Stimulated activated CD8-positive, alpha-beta memory T cell treated with anti-CD3 and anti-CD28 coated beads, Interleukin-12 subunit alpha, Interleukin-12 subunit beta, amount 100 ng/mL, for 4 hours (primary cell): Measurements from ENCODE around the gene ADAM12.

Source experiments
- DNase-seq: peaks from one replicate; pipeline ENCODE4 v3.0.0-alpha.2; 2020; ENCODE audit warnings: low read depth

The ADAM12 gene

DNA sequence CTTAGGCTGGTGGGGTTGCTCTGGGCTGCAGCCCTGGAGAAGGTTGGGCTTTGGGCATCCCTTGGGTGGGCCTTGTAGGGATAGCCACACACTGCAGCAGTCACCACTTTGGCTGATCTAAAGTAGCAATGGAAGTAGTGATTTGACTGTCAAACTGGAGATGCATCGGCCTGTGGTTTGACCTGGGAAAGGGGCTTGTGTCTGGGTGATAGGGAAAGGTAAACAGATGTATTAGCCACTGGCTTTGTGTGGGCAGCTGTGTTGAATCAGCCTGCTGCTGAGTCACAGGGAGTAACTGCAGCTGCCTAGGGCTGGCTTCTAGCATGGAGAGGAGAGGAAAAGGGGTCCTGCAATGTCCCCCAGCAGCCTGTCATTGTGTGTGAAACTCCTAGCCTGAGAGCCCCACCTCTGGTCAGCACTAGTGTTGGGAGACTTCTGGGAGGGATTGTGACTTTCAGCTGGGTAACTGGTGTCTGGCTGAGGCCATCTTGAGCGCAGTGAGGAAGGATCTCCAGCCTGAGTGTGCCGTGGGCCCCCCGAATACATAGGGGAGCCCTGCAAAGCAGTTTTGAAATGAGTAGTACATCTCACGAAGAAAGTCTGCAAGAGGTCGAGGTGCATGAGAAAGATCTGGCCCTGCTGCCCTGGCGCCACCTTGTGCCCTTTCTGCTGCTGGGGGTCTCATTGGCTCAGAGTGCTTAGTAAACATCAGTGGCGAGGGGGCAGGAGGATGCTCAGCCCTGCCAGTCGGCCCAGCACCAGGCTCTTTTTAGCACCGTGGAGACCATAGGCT is 374.6 kb downstream of the ADAM12 start:
- DNase-seq = no peak

DNA sequence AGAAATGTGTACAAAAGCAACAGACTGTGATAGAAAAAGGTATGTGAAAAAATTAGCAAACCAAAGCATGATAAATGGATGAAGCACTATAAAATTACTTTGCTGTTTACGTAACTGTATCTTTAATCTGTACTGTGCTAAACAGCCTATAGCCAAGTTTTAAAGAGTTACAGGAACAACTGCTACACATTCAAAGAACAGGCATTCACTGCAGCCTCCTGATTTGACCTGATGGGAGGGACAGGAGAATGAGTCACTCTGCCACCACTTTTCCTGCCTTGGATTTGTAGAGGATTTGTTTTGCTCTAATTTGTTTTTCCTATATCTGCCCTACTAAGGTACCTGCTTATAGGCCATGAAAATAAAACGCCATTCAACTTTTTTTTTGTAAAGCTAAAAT is 375.8 kb downstream of the ADAM12 start:
- no peak for DNase-seq

DNA sequence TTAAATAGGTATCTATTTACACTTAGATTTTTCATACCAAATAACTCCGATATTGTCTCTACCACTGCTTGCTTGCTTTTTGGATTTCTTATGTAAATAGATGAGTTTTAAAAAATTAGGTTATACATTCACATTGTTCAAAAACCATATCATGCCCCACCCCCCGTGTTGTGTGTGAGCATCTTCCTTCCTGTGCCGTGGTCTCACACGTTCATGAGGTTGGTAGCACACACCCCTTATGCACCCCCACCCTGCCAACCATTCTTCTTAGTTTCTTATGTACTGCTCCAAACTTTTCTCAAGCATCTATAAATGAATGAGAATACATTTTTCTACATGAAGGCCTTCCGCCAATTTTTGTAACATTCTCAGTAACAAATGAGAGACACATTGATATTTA is 376.3 kb downstream of the ADAM12 start:
- DNase-seq = no peak

DNA sequence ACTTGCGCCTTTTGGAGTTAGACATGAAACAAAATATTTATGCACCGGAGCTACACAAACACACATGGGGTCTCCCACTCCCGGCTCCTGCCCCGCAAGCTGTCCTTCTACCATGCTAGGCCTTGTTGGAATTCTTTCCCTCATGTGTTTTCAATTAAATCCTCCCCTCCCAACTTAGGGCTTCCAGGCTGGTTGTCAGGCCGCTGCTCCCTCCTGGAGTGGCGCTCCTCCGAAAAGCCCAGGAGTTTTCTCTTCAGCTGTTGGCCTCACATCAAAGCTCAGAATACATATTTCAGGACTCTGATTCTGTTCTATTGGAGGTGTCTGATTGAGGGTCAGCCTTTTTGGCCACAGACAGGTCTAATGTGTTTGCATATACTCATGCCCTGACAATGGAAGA is 378.6 kb downstream of the ADAM12 start:
- no peak for DNase-seq

DNA sequence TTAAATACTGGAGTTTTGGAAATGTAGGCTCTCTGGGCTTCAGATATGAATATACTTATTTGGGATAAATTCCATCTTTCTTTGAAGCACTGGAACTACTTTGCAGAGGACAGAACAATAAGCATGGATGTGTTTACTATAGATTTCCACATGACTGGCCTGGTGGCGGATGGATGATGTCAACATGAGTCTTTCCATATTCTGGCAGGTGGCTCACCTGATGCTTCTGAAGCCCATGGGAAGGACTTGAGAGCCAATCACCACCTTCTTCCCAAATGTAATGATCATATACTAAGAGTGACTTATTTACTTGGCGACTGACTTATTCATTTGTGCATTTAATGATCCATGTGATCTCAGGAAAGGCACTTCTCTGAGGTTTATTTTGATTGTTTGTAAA is 381.4 kb downstream of the ADAM12 start:
- DNase-seq = no peak

DNA sequence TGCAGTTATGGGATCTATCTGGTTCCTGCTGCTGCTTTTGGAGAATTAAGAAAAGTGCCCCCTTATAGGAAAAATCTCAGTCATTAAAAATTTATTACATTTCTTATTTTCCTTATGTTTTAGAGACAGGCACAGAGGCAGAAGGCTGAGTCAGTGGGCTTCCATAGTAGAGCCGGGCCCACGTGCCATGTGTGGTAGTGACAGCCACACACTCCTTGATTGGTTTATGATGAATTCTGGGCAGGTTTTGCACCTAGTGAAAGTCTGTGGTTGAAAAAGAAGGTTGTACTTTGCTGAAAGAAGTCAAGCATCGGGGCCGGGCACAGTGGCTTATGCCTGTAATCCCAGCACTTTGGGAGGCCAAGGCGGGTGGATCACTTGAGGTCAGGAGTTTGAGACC is 382.0 kb downstream of the ADAM12 start:
- DNase-seq = no peak

DNA sequence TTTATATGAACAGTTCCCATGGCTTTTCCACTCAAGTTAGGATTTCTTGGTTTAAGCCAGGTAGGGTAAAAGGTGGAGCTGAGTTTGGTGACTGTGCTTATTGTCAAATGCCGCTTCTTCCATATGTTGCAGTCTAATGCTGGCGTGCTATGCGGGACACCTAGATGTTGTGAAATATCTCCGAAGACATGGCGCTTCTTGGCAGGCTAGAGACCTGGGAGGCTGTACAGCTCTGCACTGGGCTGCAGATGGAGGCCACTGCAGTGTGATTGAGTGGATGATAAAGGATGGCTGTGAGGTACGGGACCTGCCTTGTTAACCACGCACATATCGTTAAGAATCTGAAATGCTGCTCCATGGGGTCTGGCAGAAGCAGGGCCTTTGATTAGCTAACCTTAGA is 383.5 kb downstream of the ADAM12 start:
- no peak for DNase-seq

DNA sequence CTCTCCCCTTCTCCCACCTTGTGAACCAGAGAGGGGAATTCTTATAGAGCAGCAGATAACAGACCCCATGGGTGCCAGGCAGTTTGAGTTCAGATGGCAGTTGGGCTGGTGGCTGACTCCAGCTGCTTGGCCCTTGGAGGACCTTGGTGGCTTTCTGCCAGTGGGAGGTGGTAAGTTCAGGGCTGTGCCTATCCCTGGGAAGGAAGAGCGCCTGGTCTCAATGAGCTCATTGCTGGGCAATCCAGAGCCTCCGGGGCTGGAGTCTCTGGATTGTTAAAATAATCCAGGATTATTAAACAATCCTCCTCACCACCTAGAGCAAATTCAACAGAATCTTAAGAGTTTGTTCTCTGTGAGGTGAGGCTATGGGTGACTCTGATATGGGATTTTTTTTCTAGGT is 386.7 kb downstream of the ADAM12 start:
- no peak for DNase-seq

DNA sequence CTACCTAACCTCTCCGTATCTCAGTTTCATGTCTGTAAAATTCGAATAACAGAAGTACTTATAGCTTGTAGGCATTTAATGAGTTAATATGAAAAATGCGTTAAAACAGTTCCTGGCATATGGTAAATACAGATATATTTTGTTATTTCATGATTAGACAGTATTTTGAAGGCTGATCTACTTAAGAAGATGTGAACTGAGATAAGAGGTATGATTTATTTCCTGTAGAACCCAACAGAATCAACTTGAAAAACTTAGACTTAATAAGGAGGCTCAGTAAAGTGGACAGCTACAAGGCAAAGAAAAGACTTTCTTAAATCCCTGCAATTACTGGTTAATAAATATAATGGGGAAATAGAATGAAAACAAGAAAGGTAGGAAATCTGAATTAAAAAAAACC is 388.6 kb downstream of the ADAM12 start:
- DNase-seq = no peak

DNA sequence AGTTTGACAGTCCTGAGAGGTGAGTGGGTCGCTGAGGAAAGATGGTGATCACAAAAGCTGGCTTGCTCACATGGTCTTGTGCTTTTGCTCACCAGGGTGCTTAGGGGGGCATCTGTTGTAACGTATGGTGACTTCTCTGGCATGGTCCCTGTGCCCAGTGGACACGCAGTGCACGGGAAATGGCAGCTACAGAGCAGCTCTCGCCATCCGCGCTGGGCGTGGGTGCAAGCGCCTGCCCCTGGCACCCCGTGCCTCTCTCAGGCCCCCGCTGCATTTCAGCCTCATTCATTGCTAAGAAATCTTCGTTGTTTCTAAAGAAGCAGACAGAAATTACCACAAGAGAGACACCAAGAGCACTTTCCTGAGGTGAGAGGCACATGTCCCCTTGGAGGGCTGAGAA is 390.7 kb downstream of the ADAM12 start:
- no peak for DNase-seq

DNA sequence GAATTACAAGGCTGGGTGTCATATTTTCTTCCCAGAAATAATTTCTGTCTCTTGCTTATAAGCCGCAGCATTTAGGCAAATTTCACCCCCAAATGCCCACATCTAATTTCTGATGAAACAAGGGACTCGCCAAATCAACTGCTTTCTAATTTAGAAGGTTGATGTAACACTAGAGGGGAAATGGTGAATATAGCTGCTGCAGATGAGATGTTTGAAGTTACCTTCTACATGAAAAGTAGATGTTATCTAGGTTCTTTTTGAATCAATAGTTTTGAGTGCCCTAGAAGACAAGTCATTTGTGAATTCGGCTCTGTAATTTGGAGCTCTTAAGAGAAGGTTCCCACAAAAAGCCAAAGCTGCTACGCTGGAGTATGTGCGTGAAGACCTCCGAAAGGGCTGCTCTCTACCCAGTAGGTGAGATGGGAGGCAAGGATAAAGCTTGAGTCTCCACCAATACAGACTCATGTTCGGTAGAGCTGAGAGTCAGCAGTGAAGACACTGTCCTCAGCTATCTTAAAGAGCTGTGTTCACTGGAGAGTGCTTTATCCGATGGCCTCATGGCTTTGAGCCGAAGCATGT is 392.5 kb downstream of the ADAM12 start:
- DNase-seq = no peak

DNA sequence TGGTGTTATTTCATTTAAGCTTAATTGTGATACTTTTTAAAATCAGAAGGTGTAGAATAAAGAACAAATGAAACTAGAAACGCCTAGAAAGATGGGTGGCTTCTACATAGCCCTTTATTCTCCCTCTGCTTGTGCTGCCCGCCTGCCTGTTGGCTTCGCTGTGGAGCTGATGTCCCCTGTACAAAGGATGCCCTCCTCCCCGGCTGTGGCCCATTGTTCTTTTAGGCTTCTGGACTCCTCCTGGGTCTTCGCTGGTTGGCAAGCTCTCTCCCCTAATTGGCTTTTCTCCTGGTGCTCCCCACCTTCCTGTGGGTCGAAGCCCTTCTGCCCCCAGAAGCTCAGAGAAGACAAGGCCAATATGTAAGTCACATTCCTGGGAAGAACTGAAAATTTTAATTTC is 393.7 kb downstream of the ADAM12 start:
- DNase-seq = no peak

DNA sequence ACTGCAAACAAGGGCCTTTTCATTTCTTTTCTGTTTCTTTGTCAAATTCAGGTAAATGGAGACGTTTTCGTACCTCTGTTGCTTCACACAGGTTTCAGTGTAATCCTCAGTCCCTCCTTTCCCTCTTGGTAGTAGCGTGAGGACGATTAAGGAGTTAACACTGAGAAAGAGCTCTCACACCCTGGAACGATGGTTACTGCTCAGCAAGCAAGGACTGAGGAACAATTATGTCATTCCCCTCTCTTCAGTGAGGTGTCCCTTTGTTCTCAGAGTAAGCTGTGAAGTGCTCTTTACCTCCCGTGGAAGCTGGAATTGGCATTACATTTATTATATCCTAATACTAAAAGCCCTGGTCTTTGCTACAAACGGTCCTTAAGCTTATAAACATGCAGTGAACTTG is 396.0 kb downstream of the ADAM12 start:
- no peak for DNase-seq

DNA sequence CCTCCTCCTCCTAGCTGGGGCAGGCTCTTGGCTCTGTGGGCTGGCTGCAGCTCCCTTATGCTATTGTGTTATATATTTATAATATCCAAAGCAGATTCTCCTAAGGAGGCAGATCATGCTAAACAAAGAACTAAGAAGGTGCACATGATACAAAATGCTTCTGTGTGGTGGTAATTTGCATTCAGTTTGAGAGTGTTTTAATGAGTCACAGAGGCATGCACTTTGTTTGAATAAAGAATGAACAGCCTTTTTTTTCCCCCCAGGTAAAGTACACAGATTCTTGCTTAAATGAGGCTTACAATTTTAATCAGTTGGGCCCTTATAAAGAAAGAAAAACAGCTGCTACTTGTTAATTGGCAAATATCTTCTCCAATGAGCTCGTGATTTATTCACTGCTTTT is 396.9 kb downstream of the ADAM12 start:
- no peak for DNase-seq

DNA sequence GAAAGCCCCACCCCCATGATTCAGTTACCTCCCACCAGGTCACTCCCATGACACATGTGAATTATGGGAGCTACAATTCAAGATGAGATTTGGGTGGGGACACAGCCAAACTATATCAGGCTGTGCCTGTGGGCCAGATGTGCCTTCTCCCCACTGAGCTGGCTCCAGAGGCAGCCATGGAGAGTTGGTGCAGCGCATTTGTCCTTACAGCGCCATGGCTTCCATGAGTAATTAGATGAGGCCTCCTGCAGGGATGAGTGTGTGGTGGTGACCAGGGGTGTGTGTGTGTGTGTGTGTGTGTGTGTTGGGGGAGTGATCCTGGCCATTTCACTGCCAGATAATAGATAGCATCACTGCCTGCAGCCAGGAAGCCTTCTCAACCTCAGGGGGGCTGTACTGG is 397.3 kb downstream of the ADAM12 start:
- DNase-seq = no peak

DNA sequence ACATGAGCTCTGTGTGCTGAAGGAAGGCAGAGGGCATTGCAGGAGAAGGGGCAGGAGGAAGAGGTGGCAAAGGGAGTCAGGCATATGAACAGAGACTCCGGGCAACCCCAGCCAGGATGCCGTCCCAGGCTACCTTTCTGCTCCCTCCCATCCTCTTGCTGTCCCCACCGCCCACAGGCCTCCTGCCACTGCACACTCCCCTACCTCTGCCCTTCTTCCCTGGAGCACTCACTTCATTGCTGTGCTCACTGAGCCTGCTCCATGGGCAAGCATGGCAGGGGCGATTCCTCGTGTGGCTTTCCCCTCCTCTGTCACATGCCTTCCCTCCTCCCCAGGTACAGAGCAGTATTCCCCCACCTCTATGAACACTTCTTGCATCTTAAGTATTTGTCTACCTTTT is 398.5 kb downstream of the ADAM12 start:
- no peak for DNase-seq

DNA sequence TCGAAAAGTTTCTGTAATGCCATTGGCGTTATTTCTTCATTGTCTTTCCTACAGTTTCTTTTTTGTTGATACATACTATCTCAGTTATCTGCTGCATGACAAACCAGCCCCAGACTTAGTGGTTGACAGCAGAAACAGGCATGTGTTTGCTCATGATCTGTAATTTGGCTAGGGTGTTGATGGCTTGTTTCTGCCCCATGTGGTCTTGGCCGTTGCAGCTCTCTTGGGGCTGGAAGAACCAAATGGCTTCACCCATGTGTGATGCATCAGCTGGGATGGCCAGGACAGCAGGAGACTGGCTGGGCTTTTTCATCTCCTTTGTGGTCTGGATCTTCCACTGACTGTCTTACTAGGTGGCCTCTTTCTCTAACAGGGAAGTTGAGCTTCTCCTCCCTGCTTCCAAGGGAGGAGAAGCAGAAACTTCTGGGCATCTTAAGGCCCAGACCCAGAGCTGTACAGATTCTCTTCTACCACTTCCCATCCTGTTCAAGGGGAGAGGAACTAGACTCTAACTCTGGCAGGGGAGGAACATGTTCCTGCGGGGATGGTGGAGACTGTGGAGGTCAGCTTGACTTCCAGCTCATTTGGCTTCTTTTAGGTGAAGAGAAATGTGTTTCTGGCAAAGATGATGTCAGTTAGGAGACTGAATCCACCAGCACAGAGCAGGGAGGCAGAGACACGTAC is 402.6 kb downstream of the ADAM12 start:
- DNase-seq = no peak

DNA sequence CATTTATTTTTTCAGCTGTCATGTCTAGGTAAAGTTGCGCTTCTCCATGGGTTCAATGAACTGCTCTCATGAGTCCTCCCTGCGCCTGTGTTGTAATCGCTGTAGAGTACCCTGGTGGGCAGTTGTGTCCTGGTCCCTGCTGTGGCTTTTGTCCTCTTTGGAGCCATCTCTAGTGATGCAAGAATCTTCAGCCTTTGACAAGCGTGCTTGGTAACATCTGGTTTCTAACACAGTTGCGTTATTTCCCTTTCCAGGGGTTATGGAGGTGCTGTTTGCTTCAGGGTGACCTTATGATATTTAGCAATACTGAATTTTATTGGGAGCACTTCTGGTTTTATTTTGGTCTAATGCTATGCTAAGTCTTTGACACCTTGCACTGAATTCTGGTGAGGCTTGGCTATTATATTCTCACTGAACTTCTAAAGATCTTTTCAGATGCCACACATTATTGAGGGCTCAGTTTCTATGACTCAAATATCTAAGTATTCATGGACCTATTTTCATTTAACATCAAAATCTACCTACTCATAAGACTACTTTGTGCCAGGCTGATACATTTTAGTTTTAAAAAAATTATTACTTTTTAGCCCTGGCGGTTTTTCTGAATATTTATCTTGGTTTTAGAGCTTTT is 403.3 kb downstream of the ADAM12 start:
- no peak for DNase-seq

DNA sequence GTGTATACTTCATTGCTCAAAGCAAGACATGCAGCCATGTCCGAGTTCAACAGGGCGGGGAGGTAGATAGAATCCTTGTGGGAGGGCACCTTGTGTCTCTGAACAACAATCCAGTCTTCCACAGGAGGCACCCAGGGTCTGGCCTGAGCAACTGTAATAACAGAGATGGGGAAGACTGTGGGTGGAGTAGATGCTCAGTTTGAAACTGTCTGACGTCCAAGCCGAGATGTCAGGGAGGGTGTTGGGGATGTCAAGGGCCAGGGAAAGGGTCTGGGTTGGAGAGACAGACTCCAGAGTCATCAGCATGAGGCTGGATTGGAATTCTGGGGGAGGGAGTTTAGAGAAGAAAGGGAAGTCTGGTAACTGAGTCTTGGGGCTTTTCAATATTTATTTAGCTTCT is 403.9 kb downstream of the ADAM12 start:
- no peak for DNase-seq

DNA sequence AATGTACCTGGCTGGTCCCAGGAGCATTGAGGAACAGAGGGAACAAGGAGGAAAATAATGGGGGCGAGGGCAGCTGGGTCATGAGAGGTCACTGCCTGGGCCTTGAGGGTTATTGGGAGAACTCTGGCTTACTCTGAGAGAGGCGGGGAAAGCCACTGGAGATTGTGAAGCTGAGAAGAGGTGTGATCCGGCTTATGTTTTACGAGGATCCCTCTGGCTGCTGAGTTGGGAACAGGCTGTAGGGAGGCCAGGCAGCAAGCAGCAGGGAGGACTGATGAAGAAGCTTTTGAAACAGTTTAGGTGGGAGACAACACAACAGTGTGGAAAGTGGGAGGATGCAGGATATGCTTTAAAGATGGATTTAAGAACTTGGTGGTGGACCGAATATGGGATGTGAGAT is 404.6 kb downstream of the ADAM12 start:
- DNase-seq = no peak

DNA sequence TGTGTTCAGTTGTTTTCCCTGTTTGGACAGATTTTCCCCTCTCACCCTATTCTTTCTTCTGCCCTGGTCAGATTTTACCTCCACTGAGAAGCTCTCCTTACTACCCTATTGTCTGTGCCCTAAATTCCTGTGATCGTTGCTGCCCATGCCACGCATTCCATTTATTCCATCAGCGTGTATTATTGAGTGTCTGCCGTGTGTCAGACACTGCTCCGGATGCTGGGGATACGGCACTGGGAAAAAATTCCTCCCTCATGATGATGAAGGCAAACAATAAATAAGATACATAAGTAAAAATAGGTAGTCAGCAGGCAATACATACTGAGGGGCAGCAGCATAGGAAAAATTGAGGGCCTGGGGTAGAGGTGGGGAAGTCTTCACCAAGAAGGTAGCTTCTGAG is 405.1 kb downstream of the ADAM12 start:
- DNase-seq = no peak

DNA sequence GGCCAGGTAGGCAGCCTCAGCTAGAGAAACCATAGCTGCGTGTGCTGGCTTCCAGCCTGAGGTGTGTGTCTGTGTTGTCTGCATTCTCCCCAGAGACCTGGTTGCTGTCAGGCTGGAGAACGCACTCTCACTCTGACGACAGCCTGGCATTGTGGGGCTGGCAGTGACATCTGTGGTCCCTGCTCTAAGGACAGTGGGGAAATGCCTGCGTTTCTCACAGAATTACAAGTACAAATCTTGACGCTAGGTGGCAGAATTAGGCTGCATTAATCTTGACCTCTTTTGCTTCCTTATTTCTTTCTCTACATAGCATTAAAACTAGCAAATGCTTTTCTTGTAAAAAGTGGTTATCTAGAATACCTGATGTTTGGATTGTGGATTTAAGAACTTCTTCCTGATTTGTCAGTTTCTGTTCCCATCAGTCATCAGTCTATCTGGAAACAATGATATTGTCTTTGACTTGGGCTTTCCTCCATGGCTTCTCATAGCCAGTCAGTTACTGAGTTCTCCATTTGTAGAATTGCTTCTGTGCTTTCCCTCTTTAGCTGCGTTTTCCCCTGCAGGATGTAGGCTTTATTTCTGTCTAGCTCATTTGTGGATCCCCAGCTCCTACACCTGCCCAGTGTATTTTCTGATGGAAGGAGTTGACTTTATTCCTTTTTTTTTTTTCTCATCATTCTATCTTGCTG is 405.9 kb downstream of the ADAM12 start:
- DNase-seq = no peak
